GM23338 (cell line): ENCODE data around the gene OGA. TPM values are rescaled to one million over a fixed set of nuclear protein-coding genes. Genes with fewer than 3 reads are reported as not detected.

Experiments used
- ATAC-seq: fragments of 200-7000 bp; cut with Tn5 transposase; 3 replicates; pipeline ENCODE4 v1.9.1; 2020
- DNase-seq: peaks from one replicate; pipeline ENCODE4 v3.0.0-alpha.2; 2015; ENCODE audit warnings: low spot score
- H2AFZ ChIP-seq: fragments of 200-600 bp; sonication (generic); 2 replicates; pipeline ENCODE4 v1.8.0; 2016; ENCODE audit warnings: antibody characterized with exemption, mild to moderate bottlenecking, moderate library complexity
- H3F3A ChIP-seq: fragments of 200-600 bp; sonication (generic); replicated peaks from 2 replicates; pipeline ENCODE4 v1.8.0; 2017; ENCODE audit warnings: antibody characterized with exemption, mixed run types, low read depth
- H3K27ac ChIP-seq: fragments of 200-600 bp; sonication (generic); 2 replicates; pipeline ENCODE4 v1.6.1; 2016; ENCODE audit warnings: low read depth
- H3K27me3 ChIP-seq: fragments of 200-600 bp; sonication (generic); 2 replicates; pipeline ENCODE4 v1.8.0; 2016; ENCODE audit warnings: mild to moderate bottlenecking, mixed run types, moderate library complexity; ENCODE audit not compliant: insufficient read depth
- H3K36me3 ChIP-seq: fragments of 200-600 bp; sonication (generic); 2 replicates; pipeline ENCODE4 v1.8.0; 2016; ENCODE audit warnings: mild to moderate bottlenecking; ENCODE audit not compliant: insufficient read depth
- H3K4me1 ChIP-seq: fragments of 200-600 bp; sonication (generic); 2 replicates; pipeline ENCODE4 v1.8.0; 2016; ENCODE audit warnings: mild to moderate bottlenecking, moderate library complexity; ENCODE audit not compliant: insufficient read depth
- H3K4me2 ChIP-seq: fragments of 200-600 bp; sonication (generic); 2 replicates; pipeline ENCODE4 v1.7.1; 2017; ENCODE audit warnings: mixed run types
- H3K4me3 ChIP-seq: fragments of 200-600 bp; sonication (generic); 2 replicates; pipeline ENCODE4 v1.6.1; 2016; ENCODE audit warnings: mixed run types
- H3K79me2 ChIP-seq: fragments of 200-600 bp; sonication (generic); replicated peaks from 2 replicates; pipeline ENCODE4 v1.8.0; 2017; ENCODE audit warnings: mild to moderate bottlenecking; ENCODE audit not compliant: insufficient read depth
- H3K9me2 ChIP-seq: fragments of 200-600 bp; sonication (generic); 2 replicates; pipeline ENCODE4 v1.8.0; 2017; ENCODE audit not compliant: insufficient read depth
- H4K20me1 ChIP-seq: fragments of 200-600 bp; sonication (generic); replicated peaks from 2 replicates; pipeline ENCODE4 v1.8.0; 2017; ENCODE audit warnings: mild to moderate bottlenecking; ENCODE audit not compliant: insufficient read depth
- H3K27ac Mint-ChIP-seq: 2 replicates; pipeline ENCODE4 v1.8.0; 2020; ENCODE audit warnings: inconsistent platforms, mild to moderate bottlenecking, moderate library complexity, mixed read lengths
- H3K27me3 Mint-ChIP-seq: 3 replicates; pipeline ENCODE4 v1.8.0; 2022; ENCODE audit warnings: low read depth, mild to moderate bottlenecking, moderate library complexity, mixed read lengths, inconsistent platforms; ENCODE audit not compliant: insufficient read depth, poor library complexity
- H3K36me3 Mint-ChIP-seq: 3 replicates; pipeline ENCODE4 v1.8.0; 2021; ENCODE audit warnings: low read depth, mild to moderate bottlenecking, inconsistent platforms, moderate library complexity, mixed read lengths
- H3K4me1 Mint-ChIP-seq: 3 replicates; pipeline ENCODE4 v1.8.0; 2020; ENCODE audit warnings: mild to moderate bottlenecking, inconsistent platforms, mixed read lengths
- H3K4me3 Mint-ChIP-seq: 3 replicates; pipeline ENCODE4 v1.8.0; 2021; ENCODE audit warnings: moderate library complexity, mild to moderate bottlenecking, inconsistent platforms, mixed read lengths
- H3K9me3 Mint-ChIP-seq: 3 replicates; pipeline ENCODE4 v1.8.0; 2020; ENCODE audit warnings: moderate library complexity, mild to moderate bottlenecking, inconsistent platforms, mixed read lengths
- CTCF ChIP-seq, 2 experiments: fragments of 200-600 bp in 1 of 2; sonication (generic) in 1 of 2; conservative IDR thresholded peaks; 2 replicates each; pipeline versions ENCODE4 v1.5.1 to v1.6.1; 2016 to 2017; ENCODE audit warnings: antibody characterized with exemption in 2 of 2, low read depth in 2 of 2, mild to moderate bottlenecking in 2 of 2, moderate library complexity in 1 of 2
- EZH2 ChIP-seq: fragments of 200-600 bp; sonication (generic); IDR thresholded peaks from one replicate; pipeline ENCODE4 v1.8.0; 2017; ENCODE audit warnings: antibody characterized with exemption, mild to moderate bottlenecking, low read depth; ENCODE audit not compliant: unreplicated experiment
- EZH2phosphoT487 ChIP-seq: fragments of 200-600 bp; sonication (generic); IDR thresholded peaks from one replicate; pipeline ENCODE4 v1.8.1; 2018; ENCODE audit warnings: antibody characterized with exemption; ENCODE audit not compliant: unreplicated experiment
- NANOG ChIP-seq: IDR thresholded peaks from 2 replicates; pipeline ENCODE4 v1.6.1; 2016; ENCODE audit warnings: antibody characterized with exemption, borderline replicate concordance
- POLR2AphosphoS5 ChIP-seq: IDR thresholded peaks from 2 replicates; pipeline ENCODE4 v1.6.1; 2016; ENCODE audit warnings: antibody characterized with exemption, low read depth
- REST ChIP-seq: IDR thresholded peaks from one replicate; pipeline ENCODE4 v1.6.1; 2018; ENCODE audit warnings: antibody characterized with exemption; ENCODE audit not compliant: unreplicated experiment
- ZNF114 ChIP-seq: fragments of 250-450 bp; sonication (Bioruptor Pico); IDR thresholded peaks from 2 replicates; pipeline ENCODE4 v1.5.0; 2020; ENCODE audit warnings: mild to moderate bottlenecking, moderate library complexity
- ZNF331 ChIP-seq: fragments of 250-450 bp; sonication (Bioruptor Pico); IDR thresholded peaks from 2 replicates; pipeline ENCODE4 v1.5.0; 2020; ENCODE audit warnings: low read depth, mild to moderate bottlenecking, moderate library complexity
- ZNF462 ChIP-seq: fragments of 250-450 bp; sonication (Bioruptor Pico); IDR thresholded peaks from 2 replicates; pipeline ENCODE4 v1.5.0; 2020; ENCODE audit warnings: mild to moderate bottlenecking, moderate library complexity
- polyA plus RNA-seq: library from polyadenylated mRNA; unstranded; fragments of >200 nt; fragmentation: Nextera tagmentation; extraction: Ambion mirVana; gene quantifications from 2 replicates; pipeline ENCODE4 v1.2.1, GENCODE V29; 2016
- total RNA-seq: library from RNA; depleted of rRNA; stranded (reverse); fragments of >200 nt; shearing (Covaris generic); gene quantifications from 2 replicates; pipeline ENCODE4 v1.2.3, GENCODE V29; 2014

Gene OGA
- total and polyA plus RNA-seq, 2 experiments from 2014 or later = 68.4 to 131 TPM

- TF ChIP-seq REST (no peak), CTCF (conservative IDR thresholded peaks at IDR 0.05; ENCODE audit: low read depth in 2 of 2) (no peak), EZH2phosphoT487 (no peak), EZH2 (no peak)
Observed at GRCh38 chr10:101838416-101838970, 20.2 kb upstream of the OGA start (continued).

DNA sequence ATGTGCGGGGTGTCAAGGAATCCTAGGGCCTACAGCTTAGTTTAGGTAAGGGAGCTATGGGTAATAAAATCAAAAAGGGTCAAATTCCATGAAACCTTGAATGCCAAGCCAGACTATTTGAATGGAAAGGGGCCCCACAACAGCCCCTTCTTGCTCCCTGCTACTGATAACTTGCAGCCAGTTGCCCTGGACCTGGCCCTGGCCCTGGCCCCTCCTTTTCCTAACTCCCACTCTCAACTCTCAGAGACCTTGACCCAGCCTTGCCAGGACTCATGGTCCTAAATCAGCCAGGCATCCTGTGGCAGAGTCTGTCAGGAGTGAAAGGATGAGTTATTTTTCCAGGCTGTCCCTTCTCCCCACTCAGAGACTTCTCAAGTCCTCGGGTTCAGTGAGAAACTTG is 19.5 kb upstream of the OGA start:
- no peaks in the 10 kb centered on the region for H3K79me2 ChIP-seq
- H3K4me1 ChIP-seq = peaks cover 13% of the 10 kb centered on the region
- Mint-ChIP-seq H3K27me3 (peaks cover 35% of the 10 kb centered on the region), H3K36me3 (no peaks in the 10 kb centered on the region), H3K27ac (no peak overlapping the region), H3K4me3 (no peak overlapping the region), H3K4me1 (peaks cover 41% of the 10 kb centered on the region), H3K9me3 (no peaks in the 10 kb centered on the region)
- no peak overlapping the region for H2AFZ ChIP-seq
- H3K4me3 ChIP-seq = no peak overlapping the region
- H3K36me3 ChIP-seq = no peaks in the 10 kb centered on the region
- H3K9me2 ChIP-seq = no peaks in the 10 kb centered on the region
- H3F3A ChIP-seq = 0 out of 2 replicates have a peak, but pooled peaks cover 5% of the 10 kb centered on the region
- no peak for ATAC-seq
- H3K27me3 ChIP-seq = peaks cover 15% of the 10 kb centered on the region
- H3K27ac ChIP-seq = no peak overlapping the region
- peaks cover 6% of the 10 kb centered on the region; the same call in 1 of the 2 replicates for H4K20me1 ChIP-seq
- no peak for DNase-seq
- no peak overlapping the region for H3K4me2 ChIP-seq
- TF ChIP-seq REST (no peak), ZNF114 (CRISPR knock-in tag) (no peak), POLR2AphosphoS5 (no peak), NANOG (no peak), ZNF462 (CRISPR knock-in tag) (no peak), ZNF331 (CRISPR knock-in tag) (no peak), EZH2phosphoT487 (no peak), EZH2 (no peak)
